H9 (cell line): ENCODE measurements around the gene NUP214. TPM values are rescaled to one million over a fixed set of nuclear protein-coding genes. Genes with fewer than 3 reads are reported as not detected.

Experiments used
- DNase-seq: peaks from one replicate; pipeline ENCODE4 v3.0.0-alpha.2; 2017
- H2AFZ ChIP-seq: one replicate; pipeline ENCODE4 v1.6.1; 2013; ENCODE audit warnings: mild to moderate bottlenecking, low read length, control low read depth, moderate library complexity
- H2AK5ac ChIP-seq: 2 replicates; pipeline ENCODE4 v1.6.1; 2013; ENCODE audit warnings: low read length, control low read depth, mixed read lengths; ENCODE audit not compliant: insufficient read length
- H2BK120ac ChIP-seq: one replicate; pipeline ENCODE4 v1.6.1; 2013; ENCODE audit warnings: low read depth, mild to moderate bottlenecking, low read length, control low read depth, inconsistent platforms; ENCODE audit not compliant: poor library complexity, severe bottlenecking
- H2BK12ac ChIP-seq: 2 replicates; pipeline ENCODE4 v1.6.1; 2013; ENCODE audit warnings: low read length, control low read depth, mixed read lengths, low read depth; ENCODE audit not compliant: insufficient read length
- H2BK15ac ChIP-seq: 2 replicates; pipeline ENCODE4 v1.6.1; 2013; ENCODE audit warnings: low read depth, low read length, control low read depth
- H2BK20ac ChIP-seq: one replicate; pipeline ENCODE4 v1.6.1; 2013; ENCODE audit warnings: low read depth, mild to moderate bottlenecking, low read length, control low read depth, inconsistent platforms; ENCODE audit not compliant: poor library complexity, severe bottlenecking
- H2BK5ac ChIP-seq: 2 replicates; pipeline ENCODE4 v1.6.1; 2013; ENCODE audit warnings: low read length, control low read depth, mixed read lengths; ENCODE audit not compliant: insufficient read length
- H3K14ac ChIP-seq: 2 replicates; pipeline ENCODE4 v1.6.1; 2013; ENCODE audit warnings: low read length, control low read depth; ENCODE audit not compliant: insufficient read depth
- H3K18ac ChIP-seq: 2 replicates; pipeline ENCODE4 v1.6.1; 2013; ENCODE audit warnings: low read depth, mild to moderate bottlenecking, mixed read lengths, low read length, control low read depth; ENCODE audit not compliant: insufficient read length
- H3K23ac ChIP-seq: 2 replicates; pipeline ENCODE4 v1.6.1; 2013; ENCODE audit warnings: low read length, control low read depth, mixed read lengths, low read depth; ENCODE audit not compliant: insufficient read length
- H3K23me2 ChIP-seq: 2 replicates; pipeline ENCODE4 v1.6.1; 2013; ENCODE audit warnings: low read depth, mild to moderate bottlenecking, mixed read lengths, low read length, control low read depth; ENCODE audit not compliant: insufficient read length, poor library complexity, severe bottlenecking
- H3K27ac ChIP-seq: 2 replicates; pipeline ENCODE4 v1.5.1; 2013; ENCODE audit warnings: low read length, control low read depth, mixed read lengths, low read depth; ENCODE audit not compliant: insufficient read length
- H3K27me3 ChIP-seq: 2 replicates; pipeline ENCODE4 v1.6.1; 2013; ENCODE audit warnings: low read length, control low read depth, inconsistent platforms; ENCODE audit not compliant: insufficient read depth
- H3K4ac ChIP-seq: 2 replicates; pipeline ENCODE4 v1.6.1; 2013; ENCODE audit warnings: low read depth, mild to moderate bottlenecking, control low read depth, inconsistent platforms, low read length, moderate library complexity
- H3K4me1 ChIP-seq: 2 replicates; pipeline ENCODE4 v1.6.1; 2013; ENCODE audit warnings: low read length, control low read depth, inconsistent platforms; ENCODE audit not compliant: insufficient read depth
- H3K4me2 ChIP-seq: 2 replicates; pipeline ENCODE4 v1.6.1; 2013; ENCODE audit warnings: low read length, control low read depth, mixed read lengths; ENCODE audit not compliant: insufficient read length, insufficient read depth
- H3K56ac ChIP-seq: 2 replicates; pipeline ENCODE4 v1.6.1; 2013; ENCODE audit warnings: low read depth, mild to moderate bottlenecking, mixed read lengths, low read length, control low read depth; ENCODE audit not compliant: insufficient read length
- H3K79me1 ChIP-seq: 2 replicates; pipeline ENCODE4 v1.6.1; 2013; ENCODE audit warnings: low read depth, mild to moderate bottlenecking, moderate library complexity, low read length, control low read depth, inconsistent platforms; ENCODE audit not compliant: insufficient read depth, poor library complexity, severe bottlenecking
- H3K79me2 ChIP-seq: 2 replicates; pipeline ENCODE4 v1.6.1; 2013; ENCODE audit warnings: low read length, control low read depth, inconsistent platforms; ENCODE audit not compliant: insufficient read depth
- H3K9ac ChIP-seq: 2 replicates; pipeline ENCODE4 v1.6.1; 2013; ENCODE audit warnings: low read length, control low read depth, mixed read lengths; ENCODE audit not compliant: insufficient read length; ENCODE audit errors: extremely low read depth
- H3K9me3 ChIP-seq: one replicate; pipeline ENCODE4 v1.6.1; 2013; ENCODE audit warnings: low read depth, low read length, inconsistent platforms; ENCODE audit not compliant: control insufficient read depth
- H3T11ph ChIP-seq: one replicate; pipeline ENCODE4 v1.6.1; 2013; ENCODE audit warnings: mild to moderate bottlenecking, low read length, control low read depth, inconsistent platforms
- H4K20me1 ChIP-seq: one replicate; pipeline ENCODE4 v1.6.1; 2013; ENCODE audit not compliant: control insufficient read depth, insufficient read length, insufficient read depth
- H4K5ac ChIP-seq: 2 replicates; pipeline ENCODE4 v1.6.1; 2013; ENCODE audit warnings: low read depth, mild to moderate bottlenecking, mixed read lengths, low read length, control low read depth; ENCODE audit not compliant: insufficient read length
- H4K8ac ChIP-seq: replicated peaks from 2 replicates; pipeline ENCODE4 v1.6.1; 2013; ENCODE audit warnings: low read length, control low read depth, mixed read lengths, low read depth; ENCODE audit not compliant: insufficient read length
- H4K91ac ChIP-seq: 2 replicates; pipeline ENCODE4 v1.6.1; 2013; ENCODE audit warnings: low read depth, mild to moderate bottlenecking, moderate library complexity, mixed read lengths, low read length, control low read depth; ENCODE audit not compliant: insufficient read length
- H3K27ac Mint-ChIP-seq, 3 experiments: 2 replicates in 2 of 3; 3 replicates in 1 of 3; pipeline ENCODE4 v1.8.0; 2020 to 2021; ENCODE audit warnings: mixed read lengths in 3 of 3, mild to moderate bottlenecking in 1 of 3, moderate library complexity in 1 of 3
- H3K27me3 Mint-ChIP-seq: 2 replicates; pipeline ENCODE4 v1.8.0; 2021; ENCODE audit warnings: low read depth, mild to moderate bottlenecking, moderate library complexity, mixed read lengths
- H3K36me3 Mint-ChIP-seq, 3 experiments: 2 replicates in 2 of 3; 3 replicates in 1 of 3; pipeline ENCODE4 v1.8.0; 2020 to 2021; ENCODE audit warnings: low read depth in 3 of 3, mixed read lengths in 3 of 3; ENCODE audit not compliant: insufficient read depth in 1 of 3
- H3K4me1 Mint-ChIP-seq, 2 experiments: 2 replicates each; pipeline ENCODE4 v1.8.0; 2020; ENCODE audit warnings: mixed read lengths in 2 of 2
- H3K4me3 Mint-ChIP-seq, 2 experiments: 2 replicates in 1 of 2; 3 replicates in 1 of 2; pipeline ENCODE4 v1.8.0; 2020 to 2021; ENCODE audit warnings: mild to moderate bottlenecking in 2 of 2, mixed read lengths in 2 of 2, moderate library complexity in 1 of 2
- H3K9me3 Mint-ChIP-seq, 2 experiments: 2 replicates in 1 of 2; 3 replicates in 1 of 2; pipeline ENCODE4 v1.8.0; 2020; ENCODE audit warnings: mild to moderate bottlenecking in 2 of 2, mixed read lengths in 2 of 2, moderate library complexity in 1 of 2
- WGBS: extraction: QIAGEN DNeasy Blood & Tissue Kit; methylation state at CpG from one replicate; pipeline ENCODE4 v1.1.7; 2013; ENCODE audit warnings: missing lambda C conversion rate, low lambda C conversion rate, mixed read lengths; ENCODE audit not compliant: insufficient read length; ENCODE audit errors: extremely low coverage; 5-methylcytosine and 5-hydroxymethylcytosine counted together
- total RNA-seq: library from RNA; stranded (reverse); gene quantifications from 2 replicates; pipeline ENCODE4 v1.2.1, GENCODE V29; 2021
- TF ChIP-seq, protein P1 (sequence below): fragments of 200-600 bp; sonication (generic); conservative IDR thresholded peaks from 3 replicates; pipeline ENCODE4 v1.8.0; 2021; ENCODE audit warnings: antibody characterized with exemption, mild to moderate bottlenecking

The NUP214 gene
- total RNA-seq, 1 experiment from 2014 or later: 53.8 TPM

DNA sequence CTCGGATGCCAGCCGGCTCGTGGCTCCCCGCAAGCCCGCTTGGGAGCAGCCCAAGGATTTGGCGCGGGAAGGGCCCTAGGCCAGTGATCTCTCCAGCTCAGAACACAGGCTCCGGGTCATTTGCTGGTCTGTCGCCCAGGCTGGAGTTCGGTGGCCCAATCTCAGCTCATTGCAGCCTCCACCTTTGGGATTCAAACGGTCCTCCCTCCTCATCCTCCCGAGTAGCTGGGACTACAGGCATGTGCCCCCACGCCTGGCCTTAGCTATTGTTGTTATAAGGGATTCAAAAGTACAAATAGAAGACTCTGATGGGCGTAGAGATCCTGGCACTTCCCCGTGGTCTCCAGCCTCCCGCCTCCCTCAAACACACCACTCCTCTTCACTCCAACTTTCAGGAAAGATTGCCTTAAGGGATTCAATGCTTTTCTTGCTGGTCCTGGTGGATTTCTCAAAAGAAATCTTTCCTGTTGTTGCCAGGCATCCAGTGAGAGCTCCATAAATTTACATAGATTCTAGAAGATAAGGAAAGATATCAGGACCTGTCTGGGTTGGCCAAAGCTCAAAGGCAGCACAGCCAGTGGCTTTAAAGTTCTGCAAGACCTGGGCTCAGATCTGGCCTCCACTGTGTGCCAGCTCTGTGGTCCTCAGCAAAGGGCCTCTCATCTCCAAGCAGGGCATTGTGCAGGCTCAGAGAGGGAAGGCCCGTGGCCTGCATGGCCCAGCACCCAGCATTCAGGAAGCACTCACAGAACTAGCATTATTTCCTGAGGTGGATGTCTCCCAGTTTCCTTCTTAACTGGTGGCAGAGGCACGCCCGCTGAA lies 28.0 kb upstream of the NUP214 start:
- H3K14ac ChIP-seq: no peak overlapping the region; the same call in 1 of the 2 replicates
- TF ChIP-seq, protein P1, sequence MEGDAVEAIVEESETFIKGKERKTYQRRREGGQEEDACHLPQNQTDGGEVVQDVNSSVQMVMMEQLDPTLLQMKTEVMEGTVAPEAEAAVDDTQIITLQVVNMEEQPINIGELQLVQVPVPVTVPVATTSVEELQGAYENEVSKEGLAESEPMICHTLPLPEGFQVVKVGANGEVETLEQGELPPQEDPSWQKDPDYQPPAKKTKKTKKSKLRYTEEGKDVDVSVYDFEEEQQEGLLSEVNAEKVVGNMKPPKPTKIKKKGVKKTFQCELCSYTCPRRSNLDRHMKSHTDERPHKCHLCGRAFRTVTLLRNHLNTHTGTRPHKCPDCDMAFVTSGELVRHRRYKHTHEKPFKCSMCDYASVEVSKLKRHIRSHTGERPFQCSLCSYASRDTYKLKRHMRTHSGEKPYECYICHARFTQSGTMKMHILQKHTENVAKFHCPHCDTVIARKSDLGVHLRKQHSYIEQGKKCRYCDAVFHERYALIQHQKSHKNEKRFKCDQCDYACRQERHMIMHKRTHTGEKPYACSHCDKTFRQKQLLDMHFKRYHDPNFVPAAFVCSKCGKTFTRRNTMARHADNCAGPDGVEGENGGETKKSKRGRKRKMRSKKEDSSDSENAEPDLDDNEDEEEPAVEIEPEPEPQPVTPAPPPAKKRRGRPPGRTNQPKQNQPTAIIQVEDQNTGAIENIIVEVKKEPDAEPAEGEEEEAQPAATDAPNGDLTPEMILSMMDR: no peak
- H4K20me1 ChIP-seq: no peaks in the 10 kb centered on the region
- H2AK5ac ChIP-seq: no peak overlapping the region
- no peaks in the 10 kb centered on the region; the same call in 1 of the 2 replicates for H3K79me2 ChIP-seq
- H4K91ac ChIP-seq: no peak overlapping the region
- Mint-ChIP-seq H3K9me3 (no peaks in the 10 kb centered on the region; a peak in 1 of 5 replicates), H3K4me1 (peaks cover 41 to 50% of the 10 kb centered on the region in 2 experiments), H3K4me3 (peak overlapping the region; percentile 78 to 82), H3K27me3 (peaks cover 23% of the 10 kb centered on the region), H3K36me3 (peaks cover 9 to 27% (median 22%) of the 10 kb centered on the region in 3 experiments; a peak in 6 of 7 replicates), H3K27ac (peak overlapping the region; percentile 68 to 95 (median 90); a peak in 6 of 7 replicates)
- H3K18ac ChIP-seq: no peak overlapping the region
- H3T11ph ChIP-seq: no peak overlapping the region
- no peaks in the 10 kb centered on the region for H3K79me1 ChIP-seq
- H3K56ac ChIP-seq: no peak overlapping the region
- no peak for DNase-seq
- H2AFZ ChIP-seq: no peak overlapping the region
- H2BK20ac ChIP-seq: no peak overlapping the region
- H2BK12ac ChIP-seq: no peak overlapping the region
- no CpG with 5 or more reads among the region's 19 CpGs for WGBS
- H2BK5ac ChIP-seq: no peak overlapping the region
- peaks cover 3% of the 10 kb centered on the region for H3K23me2 ChIP-seq
- no peaks in the 10 kb centered on the region for H3K9me3 ChIP-seq
- no peak overlapping the region for H2BK15ac ChIP-seq
- peak overlapping the region; percentile 15 for H3K9ac ChIP-seq
- peaks cover 14% of the 10 kb centered on the region; the same call in 1 of the 2 replicates for H3K4me1 ChIP-seq
- no peak overlapping the region for H4K8ac ChIP-seq
- H3K23ac ChIP-seq: no peak overlapping the region
- no peak overlapping the region for H3K27ac ChIP-seq
- H2BK120ac ChIP-seq: no peak overlapping the region
- H3K4me2 ChIP-seq: peak overlapping the region; percentile 54
- H4K5ac ChIP-seq: no peak overlapping the region
- no peak overlapping the region for H3K4ac ChIP-seq
- no peaks in the 10 kb centered on the region for H3K27me3 ChIP-seq
